ENCODE measurements around the gene ARPC5L.

The ARPC5L gene

DNA sequence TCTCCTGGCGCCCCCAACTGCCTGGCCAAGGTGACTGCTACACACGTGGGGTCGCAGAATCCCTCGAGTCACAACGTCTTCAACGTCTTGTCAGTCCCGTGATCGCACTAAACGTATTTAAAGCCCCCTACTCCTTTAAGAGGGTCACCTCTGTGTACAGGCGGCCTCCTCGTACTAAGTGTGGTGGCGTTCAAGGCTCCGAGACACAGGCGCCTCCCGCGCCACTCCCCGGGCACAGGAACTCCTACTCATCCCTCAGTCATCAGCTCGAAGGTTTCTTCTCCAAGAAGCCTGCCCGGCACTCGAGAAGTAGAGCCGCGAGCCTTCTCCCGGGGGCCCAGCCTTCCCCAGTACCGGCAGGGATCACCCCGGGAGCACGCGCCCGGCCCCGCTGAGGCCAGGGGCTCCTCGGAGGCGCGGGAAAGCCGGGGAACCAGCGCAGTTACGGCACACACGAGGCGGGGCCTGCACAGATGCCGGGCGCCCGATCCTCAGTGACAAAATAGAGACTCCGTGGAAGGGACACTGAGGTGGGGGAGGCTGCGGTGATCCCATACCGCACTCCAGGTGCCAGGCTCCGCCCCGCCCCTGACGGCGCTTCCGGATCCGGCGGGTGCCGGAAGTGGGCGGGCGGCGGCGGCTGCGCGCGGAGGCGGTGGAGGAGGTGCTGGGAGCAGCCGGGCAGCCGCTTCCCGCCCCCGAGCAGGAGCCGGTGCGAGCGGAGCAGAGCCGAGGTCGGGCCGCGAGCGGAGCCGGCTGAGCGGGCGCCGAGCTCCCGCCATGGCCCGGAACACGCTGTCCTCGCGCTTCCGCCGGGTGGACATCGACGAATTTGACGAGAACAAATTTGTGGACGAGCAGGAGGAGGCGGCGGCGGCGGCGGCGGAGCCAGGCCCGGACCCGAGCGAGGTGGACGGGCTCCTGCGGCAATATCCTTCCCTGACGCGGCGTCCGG, 6.9 kb downstream of the ARPC5L start:
- DNase-seq (ENCODE audit: low spot score), result peak; percentile 78

DNA sequence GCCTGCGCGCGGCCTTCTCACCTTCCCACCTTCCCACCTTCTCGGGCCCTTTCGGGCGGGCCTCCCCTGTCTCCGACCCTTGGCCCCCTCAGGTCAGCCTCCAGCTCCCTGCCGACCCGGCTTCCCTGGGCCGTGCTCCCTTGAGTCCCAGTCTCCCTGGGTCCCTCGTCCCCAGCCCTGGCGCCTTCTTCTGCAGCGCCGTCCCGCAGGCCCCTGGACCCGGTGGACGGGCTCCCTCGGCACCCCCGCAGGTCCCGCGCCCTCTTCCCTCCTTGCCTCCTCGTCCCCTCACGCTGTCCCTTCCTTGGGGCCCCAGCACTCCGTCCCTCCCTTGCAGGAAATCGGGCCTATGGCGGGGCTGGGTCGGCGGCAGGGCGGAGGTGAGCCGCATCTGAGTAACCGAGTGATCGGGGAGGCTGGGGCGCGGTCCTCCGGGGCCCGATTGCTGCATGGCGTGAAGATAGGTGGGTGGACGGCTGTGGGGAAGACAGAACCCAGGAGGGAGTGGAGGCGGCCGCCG, 7.6 kb downstream of the ARPC5L start:
- DNase-seq (ENCODE audit: low spot score), result no peak

DNA sequence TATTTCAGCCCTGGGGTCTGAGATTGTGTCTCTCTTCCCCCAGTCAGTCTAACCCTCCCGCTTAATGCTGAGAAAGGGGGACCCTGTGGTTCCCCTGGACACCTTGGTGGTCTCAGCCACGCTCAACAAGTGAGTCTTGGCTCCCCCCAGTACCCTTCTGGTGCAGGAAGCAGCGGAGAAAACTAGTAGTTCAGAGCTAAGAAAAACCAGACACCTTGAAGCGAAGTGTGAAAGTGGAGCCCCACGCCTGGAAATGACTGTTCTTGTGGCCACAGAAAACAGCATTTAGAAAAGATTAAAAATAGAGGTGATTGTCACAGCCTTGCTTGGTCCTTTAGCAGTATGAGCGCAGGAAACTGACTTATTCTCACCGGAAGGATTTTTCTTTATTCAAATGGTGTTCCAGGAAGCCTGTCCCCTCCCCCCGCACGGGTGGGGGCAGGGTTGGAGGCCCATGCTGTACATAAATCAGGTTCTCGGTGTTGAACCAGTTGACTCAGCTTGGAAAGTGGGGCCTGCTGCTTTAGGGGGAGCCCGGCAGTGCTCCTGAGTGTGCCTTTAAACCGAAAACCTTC, 8.1 kb downstream of the ARPC5L start:
- no peak for DNase-seq (ENCODE audit: low spot score)

DNA sequence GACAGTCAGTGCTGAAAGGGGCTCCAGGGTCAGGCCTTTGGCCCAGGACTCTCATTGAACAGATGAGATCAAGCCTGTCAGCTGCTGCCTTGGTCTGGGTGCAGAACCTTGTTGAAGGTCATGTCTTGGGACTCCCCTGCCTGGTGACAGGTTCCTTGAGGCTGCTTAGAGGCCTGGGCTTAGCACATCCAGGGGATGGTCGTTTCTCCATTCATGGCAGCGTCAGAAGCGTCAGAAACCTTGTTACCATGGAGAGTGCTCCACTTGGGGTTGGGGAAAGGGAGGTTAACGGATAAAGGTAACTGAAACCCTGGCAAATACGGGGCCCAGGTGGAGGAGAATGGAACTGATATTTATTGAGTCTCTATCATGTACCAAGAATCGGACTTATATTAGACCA, 8.8 kb downstream of the ARPC5L start:
- DNase-seq (ENCODE audit: low spot score), result no peak

DNA sequence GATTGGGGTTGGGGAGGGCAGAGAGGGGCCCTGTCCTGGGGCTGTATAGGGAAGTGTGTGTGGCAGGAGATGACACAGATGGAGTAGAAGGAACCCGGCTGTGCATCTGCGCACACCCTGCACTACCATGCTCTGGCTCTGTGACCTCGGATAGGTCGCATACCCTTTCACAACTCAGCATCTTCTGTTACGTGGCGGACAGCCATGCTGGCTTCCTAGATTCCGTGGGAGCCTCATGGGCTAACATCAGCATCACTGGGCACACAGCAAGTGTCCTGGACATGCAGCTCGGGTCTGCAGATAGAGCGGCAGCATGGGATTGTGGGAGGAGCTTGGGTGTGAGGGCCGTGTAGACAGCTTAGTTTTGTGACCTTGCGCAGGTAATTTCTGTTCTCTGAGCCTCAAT, 9.2 kb downstream of the ARPC5L start:
- no peak for DNase-seq (ENCODE audit: low spot score)

DNA sequence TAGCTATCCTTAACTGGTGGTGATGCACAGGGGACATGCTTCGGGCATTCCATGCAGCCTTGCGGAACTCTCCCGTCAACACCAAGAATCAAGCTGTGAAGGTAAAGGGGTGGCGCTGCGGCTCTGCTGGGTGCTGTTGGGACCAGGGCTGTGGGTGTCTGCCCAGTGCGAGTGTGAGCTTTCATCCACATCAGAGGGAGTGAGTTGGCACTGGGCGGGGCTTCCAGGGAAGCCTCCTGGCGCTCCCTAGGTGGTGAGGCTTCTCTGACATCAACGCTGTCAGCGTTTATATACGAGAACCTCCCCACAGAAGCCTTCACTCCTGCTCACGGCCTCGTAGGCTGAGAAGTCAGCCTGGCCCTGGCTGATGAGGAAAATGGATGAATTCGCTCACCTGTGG, 11.7 kb downstream of the ARPC5L start:
- no peak for DNase-seq (ENCODE audit: low spot score)

DNA sequence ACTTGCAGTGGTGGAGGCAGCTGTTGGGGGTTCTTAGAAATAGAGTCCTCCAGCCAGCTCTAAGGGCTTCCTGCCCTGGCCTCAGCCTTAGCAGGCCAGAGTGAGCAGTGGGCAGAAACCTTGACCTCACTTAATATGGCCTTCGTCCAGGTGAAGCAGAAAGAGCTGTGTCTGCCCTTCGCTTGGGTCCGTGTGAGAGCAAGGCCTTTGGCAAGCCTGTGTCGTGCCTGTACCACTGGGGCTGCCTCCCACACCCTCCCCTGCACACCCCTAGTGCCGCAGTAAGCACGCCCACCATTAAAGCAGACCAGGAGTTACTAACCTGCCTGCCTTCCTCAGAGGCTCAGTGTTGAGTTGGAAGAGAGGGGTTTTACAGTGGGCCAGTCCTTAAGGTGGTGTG, 13.6 kb downstream of the ARPC5L start:
- DNase-seq (ENCODE audit: low spot score), result no peak

DNA sequence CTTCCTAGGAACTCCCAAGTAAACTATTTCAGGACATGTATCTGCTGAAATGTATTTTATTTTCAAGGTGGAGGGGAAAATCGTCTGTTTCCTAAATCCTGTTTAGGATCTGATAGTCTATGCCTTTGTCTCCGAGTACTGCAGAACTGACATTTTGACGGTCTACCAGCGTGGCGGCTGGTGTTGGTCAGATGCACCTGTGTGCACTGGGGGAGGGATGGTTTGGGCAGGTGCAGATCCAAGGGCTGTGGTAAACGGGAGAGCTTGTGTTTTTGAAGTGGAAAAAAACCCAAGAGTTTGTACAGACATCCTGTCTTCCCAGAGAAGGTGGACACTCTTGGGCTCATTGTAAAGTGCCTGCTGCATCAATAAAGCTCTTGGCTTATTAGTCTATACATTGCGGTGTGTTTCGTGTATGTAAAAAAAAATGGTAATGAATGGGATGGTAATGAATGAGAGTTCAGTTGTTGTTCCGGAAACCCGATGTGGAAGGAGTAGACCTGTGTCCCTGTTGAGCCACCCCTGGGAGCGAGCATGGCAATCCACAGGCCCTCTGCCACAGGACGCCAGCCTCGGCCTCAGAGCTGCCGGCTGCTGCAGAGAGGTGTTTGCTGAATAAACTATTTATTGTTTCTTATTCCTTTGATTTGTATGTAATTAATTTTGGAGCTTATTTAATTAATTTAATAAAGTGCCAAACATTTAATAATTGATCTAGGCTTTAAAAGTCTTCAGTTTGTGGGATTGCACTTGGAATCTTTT, 15.3 kb downstream of the ARPC5L start:
- DNase-seq (ENCODE audit: low spot score), result no peak

DNA sequence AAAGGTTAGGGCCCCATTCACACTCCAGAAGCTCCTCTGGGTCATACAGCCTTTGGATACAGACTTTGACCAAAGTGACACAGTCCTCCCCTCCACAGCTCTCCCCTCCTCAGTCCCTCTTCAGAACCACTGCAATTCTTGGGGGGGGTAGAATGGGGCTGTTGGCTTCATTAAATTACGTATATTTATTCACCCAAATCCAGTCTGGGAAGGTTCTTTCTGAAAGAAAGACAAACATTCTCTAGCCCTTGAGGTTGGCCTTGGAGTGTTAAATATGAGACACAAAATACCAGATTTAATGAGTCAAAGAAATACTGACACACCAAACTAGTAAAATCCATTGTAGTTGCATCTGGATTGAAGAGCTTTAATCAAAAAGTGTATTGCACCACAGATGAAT, 16.1 kb downstream of the ARPC5L start:
- DNase-seq (ENCODE audit: low spot score), result no peak

DNA sequence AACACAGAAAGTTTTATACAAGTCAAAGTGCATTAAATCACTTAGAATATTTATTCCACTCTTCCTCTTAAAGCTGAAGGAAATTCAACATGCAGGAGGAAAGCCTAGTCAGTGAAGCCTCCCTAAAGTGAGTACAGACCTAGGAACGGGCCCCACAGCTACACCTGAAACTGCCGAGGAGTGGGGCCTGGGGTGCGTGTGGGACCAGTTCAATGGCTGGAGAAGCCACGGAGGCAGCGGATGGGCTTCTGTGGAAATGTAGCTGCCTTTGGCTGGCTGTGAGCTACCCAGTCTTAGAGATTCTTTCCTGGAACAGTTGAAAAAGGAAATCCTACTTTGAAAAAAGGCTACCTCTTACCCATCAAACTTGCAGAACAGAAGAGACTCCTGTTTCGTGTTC, 16.6 kb downstream of the ARPC5L start:
- no peak for DNase-seq (ENCODE audit: low spot score)

DNA sequence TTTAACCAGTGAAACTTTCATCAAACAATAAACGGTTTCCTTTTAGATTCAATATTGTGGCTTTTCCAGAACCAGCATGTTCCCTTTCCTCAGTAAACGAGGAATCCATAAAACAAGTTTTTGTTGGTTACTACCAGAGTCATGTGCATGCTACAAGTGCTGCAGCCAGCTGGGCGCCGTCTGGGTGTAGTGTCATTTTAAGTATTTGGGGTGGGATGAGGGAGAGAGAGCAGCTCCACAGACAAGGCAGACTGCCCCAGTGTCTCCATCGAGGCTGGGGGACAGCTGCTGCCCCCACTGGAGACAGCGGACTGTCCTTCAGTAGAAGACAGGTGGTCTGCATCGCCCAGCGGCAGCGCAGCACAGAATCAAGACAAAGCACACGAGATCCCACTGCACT, 17.3 kb downstream of the ARPC5L start:
- no peak for DNase-seq (ENCODE audit: low spot score)

DNA sequence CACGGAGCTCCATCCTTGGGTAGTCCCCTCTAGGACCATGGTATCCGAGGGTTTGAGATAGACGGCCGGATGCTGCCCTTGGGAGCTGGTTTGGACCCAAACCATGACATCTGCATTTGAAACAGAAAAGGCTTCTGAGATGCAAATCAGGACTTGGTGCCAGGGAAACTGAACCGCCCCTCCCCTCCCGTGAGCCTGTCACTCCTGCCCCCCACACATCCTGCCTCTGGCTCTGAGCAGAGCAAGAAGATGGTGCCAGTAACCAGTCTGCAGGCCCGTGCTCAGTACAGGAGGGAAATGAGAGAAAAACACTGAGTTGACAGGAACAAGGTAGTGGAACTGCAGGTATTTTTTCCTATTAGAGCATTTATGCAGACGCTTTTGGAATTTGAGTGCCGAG, 18.6 kb downstream of the ARPC5L start:
- no peak for DNase-seq (ENCODE audit: low spot score)

DNA sequence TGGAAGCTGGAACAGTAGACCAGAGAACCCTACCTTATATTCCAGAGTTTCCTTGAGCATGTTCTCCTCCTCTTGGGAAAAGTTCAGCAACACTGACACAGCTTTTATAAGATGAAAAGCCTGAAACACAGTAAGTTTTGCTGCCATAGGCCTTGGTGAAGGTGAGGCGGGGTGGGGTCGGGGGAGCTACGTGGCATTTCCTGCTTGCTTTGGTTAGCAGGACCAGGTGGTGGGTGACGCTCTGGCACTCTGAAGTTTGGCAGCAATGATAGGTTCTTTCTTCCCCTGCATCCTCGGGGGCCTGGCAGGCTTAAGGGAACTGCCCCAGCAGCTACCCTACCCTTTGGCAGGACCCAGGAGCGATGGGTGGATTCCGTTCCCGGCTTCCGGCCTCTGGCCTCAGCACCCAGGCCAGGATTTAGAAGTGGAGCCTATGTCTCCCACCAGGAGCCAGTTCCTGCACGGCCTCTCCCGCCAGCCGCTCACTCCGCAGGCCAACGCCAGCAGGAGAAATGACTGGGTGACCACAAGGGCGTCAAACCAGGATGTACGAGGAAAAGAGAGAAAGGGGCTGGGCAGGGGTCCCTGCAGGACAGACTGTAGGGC, 19.3 kb downstream of the ARPC5L start:
- no peak for DNase-seq (ENCODE audit: low spot score)

DNA sequence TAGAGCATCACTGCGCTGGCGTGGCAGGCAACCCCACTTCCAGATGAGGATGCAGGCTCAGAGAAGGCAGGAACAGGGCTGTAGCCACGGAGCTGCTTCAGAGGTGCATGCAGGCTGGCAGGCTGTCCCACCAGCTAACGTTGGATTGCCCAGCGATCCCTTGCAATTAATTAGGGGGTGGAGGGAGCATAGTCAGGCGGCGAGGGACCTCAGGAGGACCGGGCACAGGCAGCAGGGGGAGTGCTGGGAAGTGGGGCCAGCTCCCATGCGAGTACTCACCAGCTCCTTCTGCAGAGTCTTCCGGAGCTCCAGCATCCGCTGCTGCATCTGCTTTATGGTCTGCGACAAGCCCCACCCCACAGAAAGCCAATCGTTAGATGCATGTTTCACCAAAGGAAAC, 20.3 kb downstream of the ARPC5L start:
- no peak for DNase-seq (ENCODE audit: low spot score)

DNA sequence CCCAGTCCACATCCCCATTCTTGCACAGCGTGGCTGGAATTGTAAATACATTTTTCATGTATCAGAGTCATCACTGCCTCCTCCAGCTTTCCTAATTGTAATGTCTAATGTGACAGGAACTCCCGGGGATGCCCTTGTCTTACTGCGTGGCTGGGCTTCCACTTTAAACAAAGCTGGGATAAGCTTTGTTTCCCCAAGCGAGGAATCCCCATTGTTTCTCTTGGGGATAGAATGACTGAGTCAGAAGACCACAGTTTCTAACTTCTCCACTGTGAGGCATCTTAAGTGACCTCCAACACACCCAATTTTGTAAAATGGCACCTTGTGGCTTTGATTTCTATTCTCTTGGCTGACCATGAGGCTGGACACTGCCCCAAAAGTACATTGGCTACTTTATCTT, 22.4 kb downstream of the ARPC5L start:
- no peak for DNase-seq (ENCODE audit: low spot score)

DNA sequence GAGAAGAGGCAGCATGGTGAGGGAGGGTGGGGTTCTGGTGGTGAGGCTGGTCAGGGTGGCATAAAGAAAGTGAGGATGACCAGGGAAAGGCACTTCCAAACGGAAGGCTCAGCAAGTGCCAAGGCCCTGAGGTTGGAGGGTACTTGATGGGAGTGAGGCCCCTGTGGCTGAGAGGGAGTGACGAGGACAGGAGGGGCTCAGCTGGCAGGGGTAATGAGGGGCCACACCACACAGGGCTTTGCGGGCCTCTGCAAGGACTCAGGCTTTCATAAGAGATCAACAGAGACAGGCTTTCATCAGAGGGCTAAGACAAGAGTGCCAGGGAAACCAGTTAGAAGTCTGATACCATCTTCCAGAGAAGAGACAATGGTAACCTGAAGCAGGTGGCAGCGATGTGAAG, 23.6 kb downstream of the ARPC5L start:
- no peak for DNase-seq (ENCODE audit: low spot score)

DNA sequence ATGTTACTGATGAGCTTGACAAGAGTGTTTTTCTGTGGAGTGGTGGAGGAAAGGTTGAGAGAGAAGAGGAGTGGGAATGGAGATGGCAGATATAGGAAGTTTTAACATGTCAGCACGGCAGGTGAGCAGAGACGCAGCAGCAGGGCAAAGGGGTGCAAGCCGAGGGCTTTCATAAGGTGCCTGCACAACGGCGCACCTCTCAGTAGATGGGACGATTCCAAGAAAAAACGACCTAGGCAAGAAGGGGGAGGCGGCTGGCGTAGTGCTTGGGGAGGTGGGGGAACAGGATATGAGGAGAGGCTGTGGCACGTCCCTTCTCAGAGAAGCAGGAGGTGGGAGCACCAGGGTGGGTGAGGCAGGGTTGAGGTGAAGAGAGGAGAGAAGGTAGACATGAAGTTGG, 24.5 kb downstream of the ARPC5L start:
- no peak for DNase-seq (ENCODE audit: low spot score)

DNA sequence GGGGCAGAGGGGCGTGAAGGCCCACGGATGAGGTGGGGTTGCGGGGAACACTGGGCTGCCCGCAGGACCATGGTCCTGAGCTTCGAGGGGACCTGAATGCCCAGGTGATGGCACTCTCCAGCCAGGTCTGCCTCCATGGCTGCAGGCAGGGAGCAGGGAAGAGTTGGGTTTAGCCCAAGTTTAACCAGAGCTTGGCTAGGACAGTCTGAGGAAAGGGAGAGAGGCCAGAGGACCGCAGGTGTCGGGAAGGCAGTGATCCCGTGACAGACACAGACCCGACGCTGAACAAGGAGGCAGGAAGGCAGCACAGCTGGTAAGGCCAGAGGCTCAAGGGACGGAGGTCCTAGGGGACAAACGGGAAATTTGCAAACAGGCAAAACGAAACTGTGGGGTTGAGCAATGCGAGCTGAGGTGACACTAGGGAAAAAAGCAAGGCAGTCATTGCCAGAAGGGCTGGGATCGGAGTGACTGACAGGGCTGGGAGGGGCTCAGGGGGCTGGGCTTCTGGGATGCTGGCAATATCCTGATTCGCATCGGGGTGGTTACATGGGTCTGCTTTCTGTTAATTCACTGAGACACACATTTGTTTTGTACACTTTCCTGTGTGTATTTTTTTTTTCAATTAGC, 25.0 kb downstream of the ARPC5L start:
- DNase-seq (ENCODE audit: low spot score), result no peak

DNA sequence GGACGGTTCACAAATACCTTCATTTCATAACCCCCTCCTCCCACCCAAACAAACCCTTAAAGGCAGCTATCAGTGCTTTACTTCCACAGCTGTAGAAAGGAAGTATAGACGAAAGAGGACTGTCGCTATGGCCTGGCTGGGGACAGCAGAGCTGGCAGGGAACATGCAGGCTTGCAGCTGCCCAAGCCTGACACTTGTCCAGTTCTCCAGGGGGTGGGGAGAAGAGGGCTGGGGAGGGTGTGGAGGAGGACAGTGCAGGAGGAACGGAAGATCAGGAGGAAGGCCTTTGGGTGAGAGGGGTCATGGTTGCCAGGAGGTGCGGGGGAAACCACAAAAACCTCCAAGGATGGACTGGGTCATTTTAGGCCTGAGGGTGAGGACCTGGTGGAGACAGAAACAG, 25.9 kb downstream of the ARPC5L start:
- no peak for DNase-seq (ENCODE audit: low spot score)

DNA sequence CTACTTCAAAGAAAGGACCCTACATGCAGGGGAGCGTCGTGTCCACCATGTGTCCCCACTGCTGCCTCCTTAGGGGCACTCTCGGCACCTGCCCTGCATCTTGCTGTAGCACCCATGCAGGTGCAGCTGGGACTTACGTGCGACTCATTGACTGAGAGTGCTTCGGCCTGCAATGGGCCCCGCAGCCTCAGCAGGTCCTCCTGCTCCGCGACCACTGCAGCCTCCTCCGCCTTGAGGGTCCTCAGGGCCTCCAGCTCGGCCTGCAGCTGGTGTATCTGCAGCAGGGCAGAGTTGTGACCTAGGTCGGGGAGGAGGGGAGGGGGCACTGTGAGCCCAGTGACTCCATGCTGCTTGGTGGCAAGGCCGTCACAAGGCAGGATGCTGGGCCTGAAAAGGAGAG, 27.1 kb downstream of the ARPC5L start:
- no peak for DNase-seq (ENCODE audit: low spot score)

DNA sequence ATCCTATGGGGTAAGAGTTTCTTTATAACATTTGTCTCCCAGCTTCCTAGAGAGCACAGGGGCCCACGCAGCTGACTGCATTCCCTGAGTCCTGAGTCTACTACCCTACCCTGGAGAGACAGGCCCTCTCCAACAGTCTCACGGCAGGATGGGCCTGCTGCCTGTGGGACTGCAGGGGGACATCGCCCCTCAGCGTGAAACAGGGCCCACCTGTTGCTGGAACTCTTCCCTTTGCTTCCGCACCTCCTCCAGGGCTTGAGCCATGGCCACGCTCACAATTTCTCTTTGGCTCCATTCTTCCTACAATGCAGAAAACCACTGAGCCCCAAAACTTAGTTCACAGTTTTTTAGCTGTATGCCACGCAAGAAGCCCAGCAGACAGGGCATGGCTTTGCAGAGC, 28.2 kb downstream of the ARPC5L start:
- DNase-seq (ENCODE audit: low spot score), result no peak

Measured in pons (tissue), 1 donor.